GM21390 (cell line): ENCODE results near the gene HOXB3.

Experiments used
- ATAC-seq: cut with Tn5 transposase; IDR thresholded peaks from one replicate; pipeline ENCODE4 v1.9.1; 2021; ENCODE audit not compliant: unreplicated experiment

The HOXB3 gene

DNA sequence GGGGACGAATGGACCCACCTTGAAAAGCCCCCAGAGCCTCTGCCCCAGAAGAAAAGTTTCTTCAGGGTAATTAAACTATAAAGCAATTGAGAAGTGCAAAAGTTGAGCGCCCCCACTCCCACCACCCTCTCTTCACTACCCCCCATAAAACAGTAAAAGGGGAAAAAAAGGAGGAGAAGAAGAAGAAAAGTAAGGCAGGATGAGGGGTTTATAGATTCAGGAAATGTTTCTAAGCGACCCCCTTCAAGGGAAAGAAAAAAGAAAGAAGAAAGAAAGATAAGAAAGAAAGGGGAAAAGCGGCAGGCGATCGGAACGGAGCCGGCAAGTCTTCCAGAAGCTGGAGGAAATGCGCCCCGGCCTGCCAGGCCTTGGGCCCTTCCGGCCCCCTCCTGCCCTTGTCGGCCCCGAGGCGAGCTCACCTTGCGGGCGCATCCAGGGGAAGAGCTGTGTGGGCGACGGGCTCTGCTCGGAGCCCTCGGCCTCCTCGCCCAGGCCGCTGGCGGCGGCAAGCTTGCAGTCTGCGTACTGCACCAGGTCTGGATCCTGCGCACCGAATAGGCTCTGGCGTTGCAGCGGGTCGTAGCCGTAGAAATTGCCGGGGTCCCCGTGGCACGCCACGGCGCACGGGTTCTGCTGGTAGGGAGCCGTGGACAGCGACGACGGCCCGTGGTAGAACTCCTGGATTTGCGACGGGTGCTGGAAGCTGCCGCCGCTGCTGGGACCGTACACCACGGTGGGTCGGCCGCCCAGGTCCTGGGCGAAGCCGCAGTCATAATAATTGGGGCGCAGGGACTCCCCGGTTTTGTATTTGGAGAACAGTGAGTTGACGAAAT lies 24.0 kb upstream of the HOXB3 start:
- ATAC-seq = no peak

DNA sequence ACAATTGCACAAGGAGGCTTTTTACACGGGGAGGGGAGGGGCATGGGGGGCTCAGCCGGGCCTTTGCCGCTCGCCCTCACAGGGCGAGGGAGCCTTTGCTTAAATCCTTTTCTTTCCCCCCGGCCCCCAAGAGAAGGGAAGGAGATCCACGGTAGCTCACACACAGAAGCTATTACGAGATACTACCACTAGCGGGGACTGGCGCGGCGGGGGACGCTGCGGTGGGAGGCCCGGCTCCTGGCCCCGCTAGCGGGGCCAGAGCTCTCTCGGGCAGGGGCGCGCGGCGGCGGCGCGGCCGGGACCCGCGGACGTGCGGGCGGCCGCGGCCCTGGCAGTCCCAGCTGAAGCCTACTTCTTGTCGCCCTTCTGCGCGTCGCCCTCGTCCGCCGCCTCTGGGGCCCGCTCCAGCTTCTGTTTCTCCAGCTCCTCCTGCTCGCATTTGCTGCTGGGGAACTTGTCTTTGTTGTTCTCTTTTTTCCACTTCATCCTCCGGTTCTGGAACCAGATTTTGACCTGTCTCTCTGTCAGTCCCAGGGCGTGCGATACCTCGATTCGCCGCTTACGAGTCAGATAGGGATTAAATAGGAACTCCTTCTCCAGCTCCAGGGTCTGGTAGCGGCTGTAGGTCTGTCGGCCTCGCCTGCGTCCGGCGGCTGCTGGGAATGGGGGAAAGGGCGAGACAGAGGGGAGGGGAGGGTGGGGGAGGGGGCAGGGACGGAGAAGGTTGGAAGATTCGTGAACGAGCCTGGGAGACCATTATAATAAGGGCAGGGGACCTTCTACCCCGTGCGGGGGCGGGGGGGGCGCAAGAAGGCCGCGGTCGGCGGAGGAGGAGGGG lies 23.0 kb upstream of the HOXB3 start:
- no peak for ATAC-seq

DNA sequence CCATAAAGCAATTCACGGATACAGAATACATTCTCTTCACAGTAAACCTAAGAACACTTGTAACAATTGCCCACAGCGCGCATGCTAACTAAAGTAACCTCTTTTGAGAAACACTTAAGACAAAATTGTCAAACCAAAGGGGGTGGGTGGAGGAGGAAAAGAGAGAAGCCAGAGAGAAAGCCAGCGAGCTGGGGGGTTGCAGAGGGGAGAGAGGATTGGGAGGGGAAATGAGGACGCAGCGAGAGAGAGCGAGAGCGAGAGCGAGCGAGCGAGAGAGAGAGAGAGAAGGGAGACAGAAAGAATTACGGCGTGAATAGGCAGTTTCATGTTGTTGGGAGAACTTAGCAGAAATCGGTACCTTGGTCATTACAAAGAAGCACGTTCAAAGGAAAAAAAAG lies 22.4 kb upstream of the HOXB3 start:
- ATAC-seq = no peak

DNA sequence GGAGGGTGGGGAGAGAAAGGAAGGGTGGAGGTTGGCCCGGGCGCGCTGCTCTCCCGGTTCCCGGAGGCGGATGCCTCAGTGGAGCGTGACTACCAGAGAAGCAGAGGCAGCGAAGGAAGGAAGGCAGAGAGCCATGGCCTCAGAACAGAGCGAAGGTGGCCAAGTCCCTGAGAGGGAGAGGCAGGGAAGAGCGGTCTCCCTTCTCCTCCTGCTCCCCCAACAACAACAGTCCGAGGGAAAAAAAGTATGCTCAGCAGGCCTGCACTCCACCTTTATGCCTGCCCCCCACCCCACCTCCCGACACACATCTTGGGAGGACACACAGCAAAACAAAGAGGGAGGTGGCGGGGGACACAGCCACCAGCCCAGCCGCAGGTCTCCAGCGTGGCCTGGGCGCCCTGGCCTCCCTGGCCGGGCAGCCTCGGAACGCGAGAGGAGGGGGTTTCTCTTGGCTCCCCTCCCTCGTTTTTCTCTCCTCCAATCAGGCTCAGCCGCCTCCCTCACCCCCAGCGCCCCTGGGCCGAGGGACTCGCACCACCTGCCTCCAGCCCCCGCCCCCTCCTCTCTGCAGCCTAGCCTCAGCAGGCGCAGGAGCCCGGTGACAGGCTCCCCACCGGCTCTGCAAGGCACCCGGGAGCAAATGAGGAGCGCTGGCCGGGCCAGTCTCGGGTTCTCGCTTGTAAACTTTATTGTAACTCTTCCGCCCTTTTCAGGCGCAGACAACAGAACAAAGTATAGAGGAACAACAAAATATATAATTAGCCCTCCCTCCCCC lies 21.8 kb upstream of the HOXB3 start:
- no peak for ATAC-seq

- no peak for ATAC-seq
Observed at GRCh38 chr17:48611213-48611612, 21.2 kb upstream of the HOXB3 start.

DNA sequence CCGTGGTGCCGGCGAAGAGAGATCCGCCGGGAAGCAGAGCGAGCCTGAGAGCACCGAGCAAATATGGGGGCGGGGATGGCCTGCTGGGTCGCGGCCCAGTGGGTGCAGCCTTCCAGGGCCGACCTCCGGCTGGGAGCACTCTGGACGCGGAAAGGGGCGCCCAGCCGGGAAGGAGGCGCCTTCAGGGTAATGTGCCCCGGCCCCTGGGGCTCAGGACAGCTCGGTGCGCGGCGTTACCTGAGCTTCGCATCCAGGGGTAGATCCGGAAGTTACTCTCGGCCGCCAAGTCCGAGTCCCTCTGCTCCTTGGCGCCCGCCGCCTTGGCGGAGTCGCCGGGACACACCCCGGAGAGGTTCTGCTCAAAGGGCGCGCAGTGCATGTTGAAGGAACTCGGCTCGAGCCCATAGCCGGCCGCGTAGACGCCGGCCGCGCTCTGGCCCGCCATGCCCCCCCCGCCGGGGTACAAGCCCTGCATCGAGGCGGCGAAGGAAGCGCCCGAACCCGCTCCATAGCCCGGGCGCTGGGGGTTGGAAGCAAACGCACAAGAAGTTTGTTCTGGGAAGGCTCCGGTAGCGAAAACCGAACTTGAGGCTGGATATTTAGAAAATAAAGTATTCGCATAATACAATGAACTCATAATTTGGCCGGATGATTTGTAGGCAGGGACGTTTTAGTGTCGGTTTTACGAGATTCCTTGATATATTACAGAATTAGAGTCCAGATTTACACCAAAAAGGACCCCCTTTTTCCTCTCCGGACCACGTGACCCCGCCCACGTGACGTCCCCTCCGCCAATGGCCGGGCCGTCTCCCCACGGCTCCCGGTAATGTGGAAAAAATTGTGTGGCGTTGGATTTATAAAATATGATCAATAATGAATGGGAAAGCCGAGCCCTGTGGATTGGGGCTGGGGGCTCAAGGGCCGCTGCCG lies 20.5 kb upstream of the HOXB3 start, which contains the start of gene HOXB7:
Gene HOXB7, minus strand, starts transcription at position 736 of the 930 bp plus-strand sequence. Its CDS starts 99 bp downstream, at position 637.
- ATAC-seq = no peak

GRCh38 chr17:48609759-48610281 lies 19.8 kb upstream of the HOXB3 start:
- no peak for ATAC-seq

DNA sequence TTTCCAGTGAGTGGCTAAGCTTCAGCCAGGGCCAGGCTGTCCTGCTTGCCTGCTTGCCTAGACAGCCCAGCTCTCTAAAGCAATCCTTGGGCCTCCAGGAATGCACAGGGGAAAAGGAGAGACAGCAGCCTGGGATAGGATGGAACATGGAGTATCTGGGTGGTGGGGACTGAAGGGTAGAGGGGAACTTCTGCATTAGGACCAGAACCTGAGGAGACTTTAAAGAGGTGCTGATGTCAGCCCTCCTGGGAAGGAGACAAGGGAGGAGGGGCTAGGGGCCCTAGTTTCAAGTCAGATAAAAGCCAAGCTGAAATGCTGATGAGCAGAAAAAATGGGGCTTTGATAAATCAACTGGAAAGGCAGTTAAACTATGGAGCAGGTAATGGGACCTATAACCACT lies 19.0 kb upstream of the HOXB3 start:
- no peak for ATAC-seq

DNA sequence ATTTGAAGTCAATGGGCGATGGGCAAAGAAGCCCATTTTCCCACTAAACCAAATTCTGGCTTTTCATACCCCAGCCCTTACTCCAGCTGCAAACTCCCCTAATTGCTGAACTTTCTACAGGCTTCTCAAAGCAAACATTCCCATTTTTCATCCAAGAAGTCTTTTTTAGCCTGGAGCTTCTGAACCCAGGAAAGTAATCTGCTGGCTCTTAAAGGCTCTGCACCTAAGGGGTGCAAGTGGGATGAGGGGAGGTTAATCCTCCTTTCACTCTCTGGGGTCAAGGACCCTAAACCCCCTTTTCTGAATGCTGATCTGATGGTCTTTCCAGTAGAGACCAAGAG lies 18.4 kb upstream of the HOXB3 start:
- no peak for ATAC-seq

- no peak for ATAC-seq
Observed at GRCh38 chr17:48606892-48607614, 17.0 kb upstream of the HOXB3 start.

DNA sequence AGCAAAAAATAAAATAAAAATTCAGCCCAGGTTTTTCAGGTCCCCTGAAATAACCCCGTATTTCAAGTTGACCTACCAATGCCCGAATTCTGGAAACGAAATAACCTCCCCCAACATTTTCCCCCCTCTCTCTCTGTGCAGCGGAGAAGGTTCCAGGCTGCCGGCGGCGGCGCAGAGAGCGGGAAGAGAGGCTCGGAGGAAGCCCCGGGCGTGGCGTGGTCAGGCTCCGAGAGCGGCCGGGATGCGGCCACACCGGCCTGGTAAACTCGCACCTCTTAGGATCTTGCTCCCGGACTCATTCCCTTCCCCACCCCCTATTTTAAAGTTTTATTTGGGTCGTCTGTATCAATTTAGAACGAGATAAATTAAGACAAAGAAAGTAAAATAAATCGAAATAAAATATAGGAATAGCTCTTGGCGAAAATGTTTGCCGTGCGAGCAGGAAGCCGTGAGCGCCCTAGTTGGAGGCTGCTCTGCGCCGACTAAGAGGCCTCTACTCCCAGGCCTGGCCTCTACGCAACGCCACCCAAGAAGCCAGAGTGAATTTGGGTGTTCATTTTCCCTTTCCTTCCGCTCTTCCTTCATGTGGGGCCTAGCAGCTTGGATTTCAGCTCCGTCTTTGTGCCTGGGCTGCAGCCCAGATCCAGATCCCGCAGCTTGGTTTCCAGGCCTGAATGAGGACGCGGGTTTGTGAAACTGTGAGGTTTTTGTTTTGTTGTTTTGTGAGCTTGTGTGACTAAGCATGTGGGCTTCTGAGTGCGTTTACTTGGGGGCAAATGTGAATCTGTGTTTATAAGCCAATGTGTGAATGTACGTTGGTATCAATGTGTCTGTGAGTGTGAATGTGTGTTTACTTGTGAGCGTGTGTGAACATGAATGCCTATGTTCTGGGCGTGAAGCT lies 16.2 kb upstream of the HOXB3 start:
- ATAC-seq = no peak

DNA sequence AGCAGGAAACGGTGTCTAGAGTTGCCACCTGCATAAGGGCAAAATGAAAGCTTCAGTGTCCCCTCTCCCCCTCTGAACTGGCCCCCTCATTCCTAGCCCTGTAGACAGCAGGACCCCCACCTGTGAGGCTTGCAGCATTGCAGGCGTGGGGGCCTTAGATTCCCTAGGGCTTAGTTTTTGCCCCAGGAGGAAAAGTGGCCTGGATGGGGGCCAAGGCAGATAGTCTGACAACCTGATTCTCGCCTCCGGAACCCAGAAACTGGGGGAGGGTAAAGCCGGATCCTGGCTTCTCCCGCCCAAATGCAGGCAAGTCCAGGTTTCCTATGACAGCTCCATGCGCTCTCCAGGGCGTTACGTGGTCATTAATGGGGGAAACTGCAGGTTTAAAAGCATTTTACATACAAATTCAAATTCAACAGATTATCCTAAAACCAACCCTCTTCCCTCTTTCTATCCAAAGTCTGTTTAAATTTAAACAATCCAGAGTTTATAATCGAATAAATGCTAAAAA lies 15.4 kb upstream of the HOXB3 start:
- no peak for ATAC-seq

- ATAC-seq = no peak
Observed at GRCh38 chr17:48604770-48605329, 14.8 kb upstream of the HOXB3 start, which contains the start of gene HOXB6. HOXB6 (minus strand) TSS chr17:48604986; CDS start chr17:48598150, 6,836 bp downstream.

DNA sequence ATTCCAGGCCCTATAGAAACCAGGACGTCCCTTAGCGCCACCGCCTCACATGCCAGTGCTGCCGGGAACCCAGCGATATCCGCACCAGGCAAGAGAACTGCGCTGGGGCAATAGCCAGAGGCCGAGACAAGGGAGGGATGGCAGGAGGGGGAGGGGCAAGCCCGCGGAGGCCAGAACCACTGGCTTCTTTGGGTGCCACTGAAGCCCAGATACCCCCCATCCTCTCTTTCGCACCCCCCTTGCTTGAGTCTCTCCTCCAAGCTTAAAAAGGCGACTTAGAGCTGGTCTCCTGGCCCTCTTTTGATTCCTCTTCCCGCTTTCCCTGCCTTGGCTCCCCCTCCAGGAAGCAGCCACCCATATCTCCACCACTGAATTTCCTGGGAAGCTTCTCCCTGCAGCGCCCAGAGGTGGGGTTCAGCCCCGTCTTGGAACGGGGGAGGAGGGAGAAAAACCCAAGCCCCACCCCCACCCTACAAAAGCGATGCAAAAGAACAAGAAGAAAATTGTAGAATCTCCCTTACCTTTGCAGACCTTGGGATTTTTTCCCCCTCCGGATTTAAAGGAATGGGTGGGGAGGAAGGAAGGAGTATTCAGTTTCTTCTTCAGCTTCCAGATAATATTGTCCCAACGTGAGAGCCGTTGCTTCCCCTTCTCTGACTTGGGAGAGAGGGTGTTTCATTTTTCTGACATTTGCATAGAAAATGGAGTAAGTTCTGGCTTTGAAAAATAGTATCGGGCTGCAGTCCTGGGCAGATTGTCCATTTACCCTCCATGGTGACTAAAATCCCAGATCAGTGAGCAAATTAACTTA lies 14.1 kb upstream of the HOXB3 start:
- ATAC-seq = no peak

GRCh38 chr17:48601539-48602425 lies 11.7 kb upstream of the HOXB3 start:
- ATAC-seq = no peak

DNA sequence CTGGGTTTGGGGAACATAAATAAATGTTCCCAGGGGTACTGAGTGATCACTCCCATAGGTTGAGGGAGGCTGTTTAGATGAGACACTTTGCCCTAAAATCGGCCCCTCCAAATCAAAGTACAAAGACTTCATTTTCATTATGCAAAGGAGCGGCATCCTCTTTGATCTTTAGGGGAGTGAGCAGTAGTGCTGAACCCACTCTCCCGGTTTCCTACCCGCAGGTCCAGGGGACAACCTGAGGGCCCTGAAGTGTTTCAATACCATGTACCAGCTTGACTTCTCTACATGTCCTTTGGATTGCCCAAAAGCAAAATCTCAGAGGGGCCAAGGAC lies 11.1 kb upstream of the HOXB3 start:
- no peak for ATAC-seq
